A673 (cell line): Measurements from ENCODE around the gene RPS6KA5. TPM values are rescaled to one million over a fixed set of nuclear protein-coding genes. Genes with fewer than 3 reads are reported as not detected.
"Not testable (repeated sequence)": the region's sequence is repeated elsewhere in the genome, so short reads cannot be mapped to it uniquely, and the experiment has no call there.

Source experiments
- BruUV-seq: library from RNA; stranded (reverse); fragments of 400-500 nt; replicated peaks from 2 replicates; lab custom pipeline; 2021; lab: Mats Ljungman, UMichigan
- CTCF ChIA-PET: fragments of 300-600 bp; sonication (Branson Sonifier 250); formaldehyde crosslinking; loops from one replicate; lab custom pipeline; 2022; ENCODE audit warnings: antibody characterized with exemption; lab: Charles Lee
- POLR2A ChIA-PET: fragments of 300-600 bp; sonication (Branson Sonifier 250); formaldehyde crosslinking; loops from one replicate; lab custom pipeline; 2022; ENCODE audit warnings: antibody characterized with exemption; ENCODE audit not compliant: low non-redundant PET; lab: Charles Lee
- DNase-seq: peaks from one replicate; pipeline ENCODE4 v3.0.0-alpha.2; 2015; ENCODE audit warnings: low spot score
- H3K27ac ChIP-seq: fragments of 200-600 bp; sonication (generic); 2 replicates; pipeline ENCODE4 v1.5.1; 2016; ENCODE audit warnings: mixed run types, low read depth, mild to moderate bottlenecking, mixed read lengths, antibody characterized with exemption, low read length; ENCODE audit not compliant: poor library complexity, severe bottlenecking
- H3K27me3 ChIP-seq: fragments of 200-600 bp; sonication (generic); replicated peaks from 2 replicates; pipeline ENCODE4 v1.6.1; 2017; ENCODE audit warnings: mixed run types, low read depth, mild to moderate bottlenecking, mixed read lengths, antibody characterized with exemption, low read length; ENCODE audit not compliant: insufficient read depth, poor library complexity
- H3K36me3 ChIP-seq: fragments of 200-600 bp; sonication (generic); 2 replicates; pipeline ENCODE4 v1.6.1; 2016; ENCODE audit warnings: mixed run types, mild to moderate bottlenecking, mixed read lengths, antibody characterized with exemption, low read length; ENCODE audit not compliant: insufficient read depth, poor library complexity, severe bottlenecking
- H3K4me1 ChIP-seq: fragments of 200-600 bp; sonication (generic); 2 replicates; pipeline ENCODE4 v1.6.1; 2017; ENCODE audit warnings: mixed run types, mild to moderate bottlenecking, mixed read lengths, antibody characterized with exemption, low read length; ENCODE audit not compliant: insufficient read depth, poor library complexity, severe bottlenecking
- H3K4me3 ChIP-seq: fragments of 200-600 bp; sonication (generic); 2 replicates; pipeline ENCODE4 v1.5.1; 2016; ENCODE audit warnings: low read depth, mixed run types, mild to moderate bottlenecking, mixed read lengths, low read length; ENCODE audit not compliant: poor library complexity, severe bottlenecking
- H3K9me3 ChIP-seq: fragments of 200-600 bp; sonication (generic); 2 replicates; pipeline ENCODE4 v1.6.1; 2016; ENCODE audit warnings: mixed run types, low read depth, mild to moderate bottlenecking, mixed read lengths, antibody characterized with exemption, low read length; ENCODE audit not compliant: poor library complexity, severe bottlenecking
- EZH2 ChIP-seq: fragments of 200-600 bp; sonication (generic); IDR thresholded peaks from 2 replicates; pipeline ENCODE4 v1.6.1; 2017; ENCODE audit warnings: borderline replicate concordance, low read depth, mild to moderate bottlenecking, mixed read lengths, antibody characterized with exemption, low read length; ENCODE audit not compliant: poor library complexity, severe bottlenecking
- intact Hi-C: fragments of 100-400 bp; cut with micrococcal nuclease; formaldehyde crosslinking; loops from one replicate; pipeline ENCODE4 v1.10.0; 2022; ENCODE audit not compliant: unreplicated experiment
- total RNA-seq: library from RNA; stranded (reverse); gene quantifications from 2 replicates; pipeline ENCODE4 v1.2.3, GENCODE V29; 2021
- TF ChIP-seq, protein P1 (sequence below): fragments of 300-800, 200-600 bp; sonication (generic); conservative IDR thresholded peaks from 2 replicates; pipeline ENCODE4 v1.5.1; 2017; ENCODE audit warnings: low read depth, mild to moderate bottlenecking, antibody characterized with exemption, low read length, moderate library complexity, mixed read lengths

RPS6KA5 gene
- total RNA-seq, 1 experiment from 2014 or later: 7.6 TPM

DNA sequence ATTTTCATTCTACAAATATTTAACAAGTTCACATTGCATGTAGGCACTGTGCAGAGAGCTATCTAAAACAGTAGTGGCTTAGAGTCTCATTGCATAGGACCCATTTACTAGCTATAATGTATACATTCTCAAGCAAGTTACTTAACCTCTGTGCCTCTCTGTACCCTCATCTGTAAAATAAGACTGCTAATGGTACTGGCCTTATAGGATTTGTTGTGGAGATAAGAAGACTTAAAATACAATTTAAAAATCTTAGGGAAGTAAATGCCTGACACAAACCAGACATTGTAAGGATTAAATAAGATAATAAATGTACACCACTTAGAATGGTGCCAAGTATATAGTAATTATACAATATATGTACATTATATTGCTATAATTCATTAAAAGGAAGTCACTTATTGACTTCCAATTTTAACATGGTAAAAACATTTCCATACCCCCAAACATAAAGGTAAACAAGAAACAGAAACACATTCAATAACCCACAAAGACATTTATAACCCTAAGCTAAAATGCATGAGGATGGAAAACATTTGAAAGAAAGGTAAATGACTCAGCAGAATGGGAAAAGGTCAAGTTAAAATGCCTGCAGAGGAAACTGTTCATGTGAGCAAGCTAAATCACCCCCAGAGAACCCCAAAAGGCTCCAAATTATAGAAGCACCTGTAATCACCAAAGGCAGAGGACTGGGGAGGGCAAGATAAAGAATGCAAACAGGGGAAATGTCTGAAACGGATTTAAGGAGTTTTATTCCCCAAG lies 30.8 kb downstream of the RPS6KA5 start:
- no peaks in the 10 kb centered on the region for H3K27me3 ChIP-seq
- BruUV-seq: no TSS peak
- no peaks in the 10 kb centered on the region for H3K36me3 ChIP-seq
- ChIA-PET POLR2A (no interaction called here), CTCF (no interaction called here)
- intact Hi-C loops: no loop called here
- no peak overlapping the region for H3K27ac ChIP-seq
- no peaks in the 10 kb centered on the region for H3K9me3 ChIP-seq
- no peak for DNase-seq
- peaks cover 33% of the 10 kb centered on the region for H3K4me1 ChIP-seq
- TF ChIP-seq, protein P1, sequence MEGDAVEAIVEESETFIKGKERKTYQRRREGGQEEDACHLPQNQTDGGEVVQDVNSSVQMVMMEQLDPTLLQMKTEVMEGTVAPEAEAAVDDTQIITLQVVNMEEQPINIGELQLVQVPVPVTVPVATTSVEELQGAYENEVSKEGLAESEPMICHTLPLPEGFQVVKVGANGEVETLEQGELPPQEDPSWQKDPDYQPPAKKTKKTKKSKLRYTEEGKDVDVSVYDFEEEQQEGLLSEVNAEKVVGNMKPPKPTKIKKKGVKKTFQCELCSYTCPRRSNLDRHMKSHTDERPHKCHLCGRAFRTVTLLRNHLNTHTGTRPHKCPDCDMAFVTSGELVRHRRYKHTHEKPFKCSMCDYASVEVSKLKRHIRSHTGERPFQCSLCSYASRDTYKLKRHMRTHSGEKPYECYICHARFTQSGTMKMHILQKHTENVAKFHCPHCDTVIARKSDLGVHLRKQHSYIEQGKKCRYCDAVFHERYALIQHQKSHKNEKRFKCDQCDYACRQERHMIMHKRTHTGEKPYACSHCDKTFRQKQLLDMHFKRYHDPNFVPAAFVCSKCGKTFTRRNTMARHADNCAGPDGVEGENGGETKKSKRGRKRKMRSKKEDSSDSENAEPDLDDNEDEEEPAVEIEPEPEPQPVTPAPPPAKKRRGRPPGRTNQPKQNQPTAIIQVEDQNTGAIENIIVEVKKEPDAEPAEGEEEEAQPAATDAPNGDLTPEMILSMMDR: no peak
- no peak for TF ChIP-seq EZH2
- H3K4me3 ChIP-seq: no peak overlapping the region

DNA sequence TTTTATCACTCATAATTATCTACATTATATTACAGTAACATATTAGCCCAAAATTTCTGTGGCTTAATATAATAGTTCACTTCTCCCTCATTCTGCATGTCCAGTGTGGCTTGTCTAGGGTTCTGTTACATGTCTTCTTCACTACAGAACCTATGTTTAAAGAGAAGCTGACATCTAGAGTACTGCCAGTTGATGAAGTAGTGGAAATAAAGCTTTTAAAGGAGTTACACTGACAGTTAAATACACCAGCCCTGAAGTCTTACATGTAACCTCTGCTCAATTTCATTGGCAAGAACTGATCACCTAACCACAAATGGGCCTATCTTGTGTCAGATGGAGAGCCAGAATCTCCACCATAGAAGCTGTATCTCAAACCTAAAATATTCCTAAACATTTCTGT lies 32.9 kb downstream of the RPS6KA5 start:
- H3K4me1 ChIP-seq: peaks cover 33% of the 10 kb centered on the region
- intact Hi-C loops: no loop called here
- no peak overlapping the region for H3K27ac ChIP-seq
- no peak overlapping the region for H3K4me3 ChIP-seq
- no peaks in the 10 kb centered on the region for H3K36me3 ChIP-seq
- CTCF ChIA-PET: no interaction called here
- no peak for DNase-seq
- TF ChIP-seq EZH2: no peak
- TF ChIP-seq, protein P1: no peak
- no peaks in the 10 kb centered on the region for H3K27me3 ChIP-seq
- H3K9me3 ChIP-seq: no peaks in the 10 kb centered on the region
- POLR2A ChIA-PET: no interaction called here
- no TSS peak for BruUV-seq

DNA sequence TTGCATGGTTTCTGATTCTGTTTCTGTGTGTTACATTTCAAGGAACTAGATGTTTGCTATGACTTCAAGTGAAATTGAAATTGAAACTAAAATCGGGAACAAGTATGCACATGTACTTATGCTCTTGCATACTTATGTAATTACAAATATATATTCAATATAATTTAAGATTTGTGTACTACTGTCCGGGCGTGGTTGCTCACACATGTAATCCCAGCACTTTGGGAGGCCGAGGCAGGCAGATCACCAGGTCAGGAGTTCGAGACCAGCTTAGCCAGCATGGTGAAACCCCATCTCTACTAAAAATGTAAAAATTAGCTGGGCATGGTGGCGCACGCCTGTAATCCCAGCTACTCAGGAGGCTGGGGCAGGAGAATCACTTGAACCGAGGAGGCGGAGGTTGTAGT lies 37.8 kb downstream of the RPS6KA5 start:
- H3K4me3 ChIP-seq: not testable (repeated sequence)

More for the DNA sequence above, 37.8 kb downstream of the RPS6KA5 start:
- intact Hi-C loops, H3K27me3 ChIP-seq, H3K36me3 ChIP-seq, POLR2A ChIA-PET, DNase-seq, BruUV-seq, H3K27ac ChIP-seq, H3K4me1 ChIP-seq, H3K9me3 ChIP-seq: not testable (repeated sequence)
- CTCF ChIA-PET: interaction anchor here (0.7 kb wide), 1 partner anchor 44 kb away, joined by 5 read pairs; no protein-coding TSS in a partner anchor
